Large intestine (tissue), 3 donors: ENCODE results near the gene MIEF2. TPM values are rescaled to one million over a fixed set of nuclear protein-coding genes. Genes with fewer than 3 reads are reported as not detected.

ENCODE experiments used
- DNase-seq, 2 donors: peaks; one replicate each; pipeline versions ENCODE4 v3.0.0 to v3.0.0-alpha.2; 2013
- H3K27ac ChIP-seq: one replicate; pipeline ENCODE4 v1.5.1; 2013; ENCODE audit warnings: low read length
- H3K27me3 ChIP-seq: 2 replicates; pipeline ENCODE4 v1.6.1; 2013; ENCODE audit warnings: low read length; ENCODE audit not compliant: control insufficient read depth, insufficient read depth
- H3K36me3 ChIP-seq: 2 replicates; pipeline ENCODE4 v1.6.1; 2013; ENCODE audit warnings: low read length; ENCODE audit not compliant: control insufficient read depth, insufficient read depth
- H3K4me1 ChIP-seq: one replicate; pipeline ENCODE4 v1.6.1; 2013; ENCODE audit warnings: low read length; ENCODE audit not compliant: control insufficient read depth, insufficient read depth
- H3K4me3 ChIP-seq: one replicate; pipeline ENCODE4 v1.5.1; 2013; ENCODE audit warnings: low read length
- H3K9me3 ChIP-seq: one replicate; pipeline ENCODE4 v1.6.1; 2013; ENCODE audit warnings: mild to moderate bottlenecking, low read depth, low read length, moderate library complexity; ENCODE audit not compliant: control insufficient read depth
- WGBS: methylation state at CpG from one replicate; pipeline ENCODE4 v1.1.5; 2013; ENCODE audit warnings: low lambda C conversion rate; ENCODE audit not compliant: insufficient coverage; 5-methylcytosine and 5-hydroxymethylcytosine counted together
- polyA plus RNA-seq: library from polyadenylated mRNA; unstranded; fragments of 120-200 nt; gene quantifications from one replicate; pipeline ENCODE4 v1.2.1, GENCODE V29; 2013

Gene MIEF2
- polyA plus RNA-seq, 1 donor, result 10.7 TPM

DNA sequence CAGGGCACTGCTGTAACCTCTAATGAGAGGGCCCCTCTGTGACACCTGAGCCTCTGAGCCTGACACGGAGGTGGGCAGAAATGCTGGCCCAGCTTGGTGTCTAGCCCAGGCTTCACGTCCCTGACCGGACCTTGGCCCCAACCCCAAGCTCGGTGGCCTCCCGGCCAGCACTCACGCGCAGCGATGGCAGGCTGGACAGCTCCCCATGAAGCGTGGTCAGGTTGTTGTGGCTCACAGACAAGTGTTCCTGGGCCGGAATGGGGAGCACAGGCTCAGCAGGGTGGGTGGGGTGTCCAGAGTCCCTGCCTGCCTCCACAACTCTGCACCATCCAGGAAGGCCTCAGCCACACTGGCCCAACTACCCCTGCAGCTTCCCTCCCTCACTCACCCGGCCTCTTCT, 4.1 kb upstream of the MIEF2 start:
- no CpG with 5 or more reads among the region's 11 CpGs for WGBS
- no peaks in the 10 kb centered on the region for H3K9me3 ChIP-seq
- peaks cover 25% of the 10 kb centered on the region for H3K4me1 ChIP-seq
- H3K4me3 ChIP-seq, result no peak overlapping the region
- H3K27me3 ChIP-seq, result no peaks in the 10 kb centered on the region
- DNase-seq, result no peak
- H3K27ac ChIP-seq, result no peak overlapping the region
- H3K36me3 ChIP-seq, result peaks cover 52% of the 10 kb centered on the region

DNA sequence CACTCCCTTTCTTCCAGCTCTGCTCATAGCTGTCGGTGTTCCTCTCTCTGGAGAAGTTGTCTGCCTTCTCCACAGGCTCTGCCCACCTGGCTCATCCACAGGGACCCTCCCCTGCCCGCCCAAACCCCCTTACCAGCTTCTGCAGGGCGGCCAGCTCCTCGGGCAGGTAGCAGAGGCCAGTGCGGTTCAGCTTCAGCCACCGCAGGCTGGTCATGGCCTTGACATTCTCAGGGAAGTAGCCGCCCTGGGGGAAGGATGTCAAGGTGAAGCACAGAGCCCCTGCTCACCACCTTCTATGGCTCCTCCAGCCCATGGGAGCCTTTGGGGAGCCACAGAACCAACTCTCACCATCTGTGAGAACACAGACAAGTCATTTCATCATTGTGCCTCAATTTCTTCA, 3.7 kb upstream of the MIEF2 start:
- Histone ChIP-seq H3K27me3 (no peaks in the 10 kb centered on the region), H3K4me3 (no peak overlapping the region), H3K27ac (no peak overlapping the region), H3K4me1 (peaks cover 29% of the 10 kb centered on the region), H3K36me3 (peaks cover 48% of the 10 kb centered on the region), H3K9me3 (no peaks in the 10 kb centered on the region)
- no CpG with 5 or more reads among the region's 7 CpGs for WGBS
- no peak for DNase-seq

DNA sequence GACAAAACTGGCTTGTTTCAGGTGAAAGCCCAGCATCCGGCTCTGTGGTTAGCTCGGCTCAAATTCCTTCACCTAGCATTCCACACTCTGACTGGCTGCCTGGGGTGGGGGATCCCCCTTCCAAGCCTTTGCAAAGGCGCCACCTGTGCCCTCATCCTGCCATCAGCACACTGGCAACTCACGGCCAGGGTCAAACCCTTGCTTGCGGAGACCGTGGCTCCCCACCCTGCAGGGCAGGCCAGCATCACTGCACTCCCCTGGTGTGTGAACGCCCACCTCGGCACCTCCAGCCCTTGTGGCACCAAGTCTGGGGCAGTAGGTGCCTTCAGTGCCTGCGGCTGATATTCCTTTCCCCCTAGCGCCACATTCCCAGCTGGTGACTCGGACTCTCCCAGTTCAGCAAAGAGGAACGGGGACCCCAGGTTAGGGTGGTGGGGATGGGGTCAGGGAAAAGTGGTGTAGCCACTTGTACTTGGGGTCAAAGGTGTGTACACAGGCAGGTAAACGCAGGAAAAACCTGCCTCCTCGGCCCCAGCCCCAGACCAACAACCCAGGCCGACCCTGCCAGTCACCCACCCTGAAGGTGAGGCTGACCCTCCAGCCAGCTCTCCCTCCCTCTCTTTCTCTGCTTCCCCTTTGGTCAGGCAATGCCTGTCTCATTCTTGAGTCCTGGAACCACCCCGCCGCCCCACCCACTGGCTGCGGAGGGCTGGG, 3.0 kb upstream of the MIEF2 start:
- Histone ChIP-seq H3K36me3 (peaks cover 41% of the 10 kb centered on the region), H3K4me1 (peaks cover 35% of the 10 kb centered on the region), H3K27ac (peak overlapping the region; percentile 62), H3K27me3 (no peaks in the 10 kb centered on the region), H3K9me3 (no peaks in the 10 kb centered on the region), H3K4me3 (peak overlapping the region; percentile 65)
- DNase-seq, result no peak
- WGBS, result no CpG with 5 or more reads among the region's 18 CpGs

DNA sequence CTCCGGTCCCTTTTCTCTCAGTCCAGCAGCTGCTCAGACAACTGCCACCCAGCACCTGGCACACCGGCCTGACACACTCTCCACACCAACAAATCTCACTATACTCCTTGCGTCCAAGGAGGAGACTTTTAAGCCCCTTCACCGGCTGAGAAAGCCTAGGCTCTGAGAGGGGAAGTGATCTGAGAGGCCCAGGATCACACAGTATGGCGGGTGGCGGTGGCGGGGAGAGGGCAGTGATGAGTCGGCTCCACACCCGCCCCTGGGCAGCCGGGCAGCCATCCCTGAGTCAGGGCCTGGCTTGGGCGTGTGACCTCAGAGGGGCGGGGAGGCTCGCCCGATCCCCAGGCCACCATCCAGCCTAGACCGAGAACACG, 2.5 kb upstream of the MIEF2 start:
- no CpG with 5 or more reads among the region's 16 CpGs for WGBS
- H3K4me1 ChIP-seq, result peaks cover 36% of the 10 kb centered on the region
- H3K27ac ChIP-seq, result peak overlapping the region; percentile 62
- peak in 1 of 2 donors; percentile 65 for DNase-seq
- peak overlapping the region; percentile 65 for H3K4me3 ChIP-seq
- no peaks in the 10 kb centered on the region for H3K9me3 ChIP-seq
- H3K36me3 ChIP-seq, result peaks cover 41% of the 10 kb centered on the region
- no peaks in the 10 kb centered on the region for H3K27me3 ChIP-seq

DNA sequence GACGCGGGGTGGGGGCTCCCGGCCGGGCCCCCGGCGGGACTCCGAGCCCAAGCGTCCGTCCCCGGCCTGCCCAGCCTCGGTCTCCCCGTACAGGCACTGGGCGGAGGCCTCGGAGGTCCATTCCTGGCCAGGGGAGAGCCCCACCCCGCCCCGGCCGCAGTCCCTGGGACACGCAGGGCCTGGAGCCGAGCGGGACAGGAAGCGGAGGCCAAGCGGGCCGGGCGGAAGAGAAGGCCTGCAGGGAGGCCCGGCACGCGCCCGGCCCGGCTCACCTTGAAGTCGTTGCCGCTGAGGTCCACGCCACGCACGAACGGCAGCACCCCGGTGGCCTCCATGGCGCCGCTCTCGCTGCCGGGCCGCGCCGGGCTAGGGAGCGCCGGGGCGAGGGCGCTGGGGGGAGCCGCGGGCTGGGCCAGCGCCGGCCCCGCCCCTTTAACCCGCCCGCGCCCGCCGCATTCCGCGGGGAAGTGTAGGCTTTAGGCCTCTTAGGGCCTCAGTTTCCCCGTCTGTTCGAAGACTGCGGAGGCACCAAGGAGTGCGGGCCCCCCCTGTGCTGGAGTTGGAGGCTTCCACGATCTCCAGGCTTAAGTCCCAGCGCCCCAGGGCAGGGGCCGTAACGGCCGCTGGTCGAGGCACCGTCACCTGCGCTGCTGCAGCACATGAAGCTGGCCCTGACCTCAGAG, 2.0 kb upstream of the MIEF2 start, which contains the start of gene FLII:
FLII (minus strand) TSS at position 383 of the 683 bp plus-strand sequence; CDS start at position 335, 48 bp downstream.
- DNase-seq, result peak in 1 of 2 donors; percentile 71
- peaks cover 41% of the 10 kb centered on the region for H3K36me3 ChIP-seq
- H3K27ac ChIP-seq, result peak within 1 kb of the TSS; percentile 71
- no CpG with 5 or more reads among the region's 71 CpGs for WGBS
- H3K9me3 ChIP-seq, result no peaks in the 10 kb centered on the region
- peak within 1 kb of the TSS; percentile 65 for H3K4me3 ChIP-seq
- H3K4me1 ChIP-seq, result peaks cover 36% of the 10 kb centered on the region
- no peaks in the 10 kb centered on the region for H3K27me3 ChIP-seq

DNA sequence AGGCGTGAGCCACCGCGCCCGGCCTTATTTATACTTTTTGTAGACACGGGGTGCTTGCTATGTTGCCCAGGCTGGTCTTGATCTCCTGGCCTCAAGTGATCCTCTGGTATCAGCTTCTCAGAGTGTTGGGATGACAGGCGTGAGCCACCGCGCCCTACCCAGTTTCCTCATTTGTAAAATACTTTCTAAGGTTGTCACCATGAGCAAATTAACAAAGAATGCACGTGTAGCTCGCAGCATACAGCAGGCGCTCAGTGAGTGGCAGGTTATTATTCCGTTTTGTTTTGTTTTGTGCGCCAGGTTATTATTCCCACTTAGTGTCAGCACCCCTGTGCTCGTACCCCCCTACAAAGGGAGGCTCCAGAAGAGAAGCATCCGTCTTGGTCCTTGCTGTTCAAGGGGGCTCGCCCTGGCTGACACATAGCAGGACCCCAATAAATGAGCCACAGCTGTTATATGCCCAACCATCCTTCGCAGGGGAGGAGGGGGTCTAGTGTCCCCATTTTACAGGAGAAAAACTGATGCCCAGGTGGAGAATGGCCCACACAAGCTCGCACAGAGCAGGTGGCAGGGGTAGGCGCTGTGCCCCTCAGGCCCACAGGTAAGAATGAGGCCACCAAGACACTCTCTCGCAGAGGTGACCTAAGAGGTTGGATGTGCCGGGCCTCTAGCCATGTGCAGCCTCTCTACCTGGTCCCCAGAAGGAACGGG, 686 bp upstream of the MIEF2 start:
- no peaks in the 10 kb centered on the region for H3K9me3 ChIP-seq
- peak in 1 of 2 donors; percentile 14 for DNase-seq
- H3K36me3 ChIP-seq, result peaks cover 41% of the 10 kb centered on the region
- no peaks in the 10 kb centered on the region for H3K27me3 ChIP-seq
- peak overlapping the region; percentile 92 for H3K4me3 ChIP-seq
- WGBS, result 93% methylated on average over 3 of the region's 22 CpGs
- peak overlapping the region; percentile 76 for H3K27ac ChIP-seq
- peaks cover 36% of the 10 kb centered on the region for H3K4me1 ChIP-seq

DNA sequence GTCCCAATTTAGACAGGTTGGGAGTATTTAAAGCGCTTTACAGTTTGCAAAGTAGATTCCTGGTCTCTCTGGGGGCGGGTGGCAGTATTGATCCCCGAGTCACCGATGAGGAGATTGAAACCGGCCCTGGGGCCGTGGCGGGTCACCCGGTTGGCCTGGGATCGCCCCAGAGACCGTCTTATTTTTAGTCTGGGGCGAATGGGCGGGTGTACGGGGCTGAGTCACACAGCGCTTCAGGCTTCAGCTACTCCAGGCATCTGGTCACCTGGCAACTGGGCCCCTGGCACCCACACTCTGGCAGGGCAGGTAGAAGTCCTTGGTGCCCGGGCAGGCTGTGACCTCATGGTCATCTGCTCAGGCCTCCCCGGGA, 669 bp downstream of the MIEF2 start:
- peak; percentile 35 to 55 for DNase-seq
- peaks cover 36% of the 10 kb centered on the region for H3K4me1 ChIP-seq

DNA sequence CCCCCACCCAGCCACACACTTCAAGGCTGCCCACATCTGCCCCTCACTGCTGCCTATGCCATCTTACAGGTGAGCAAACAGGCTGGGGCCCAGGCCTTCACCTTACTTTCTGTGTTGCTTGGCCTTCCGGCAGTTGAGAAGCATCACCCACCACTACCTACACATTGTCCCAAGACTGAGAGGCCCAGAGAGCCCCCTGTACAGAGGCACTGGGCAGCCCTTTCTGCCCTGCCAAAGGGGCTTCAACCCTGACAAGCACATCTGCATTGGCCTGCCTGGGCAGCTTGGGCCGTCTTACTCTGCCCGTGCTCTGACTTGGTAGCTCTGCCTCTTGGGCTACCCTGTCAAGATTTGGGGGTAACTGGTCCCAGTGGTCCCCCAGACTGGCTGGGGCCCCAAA, 1.2 kb downstream of the MIEF2 start:
- DNase-seq, result peak in 1 of 2 donors; percentile 20
- peaks cover 35% of the 10 kb centered on the region for H3K36me3 ChIP-seq
- H3K4me1 ChIP-seq, result peaks cover 34% of the 10 kb centered on the region
- peak overlapping the region; percentile 92 for H3K4me3 ChIP-seq
- no peaks in the 10 kb centered on the region for H3K9me3 ChIP-seq
- H3K27ac ChIP-seq, result no peak overlapping the region
- H3K27me3 ChIP-seq, result no peaks in the 10 kb centered on the region
- WGBS, result no CpG with 5 or more reads among the region's 3 CpGs

More for the DNA sequence above, 669 bp downstream of the MIEF2 start:
- Histone ChIP-seq H3K27me3 (no peaks in the 10 kb centered on the region), H3K27ac (peak overlapping the region; percentile 76), H3K36me3 (peaks cover 37% of the 10 kb centered on the region), H3K4me3 (peak overlapping the region; percentile 92), H3K9me3 (no peaks in the 10 kb centered on the region)
- WGBS, result no CpG with 5 or more reads among the region's 16 CpGs

DNA sequence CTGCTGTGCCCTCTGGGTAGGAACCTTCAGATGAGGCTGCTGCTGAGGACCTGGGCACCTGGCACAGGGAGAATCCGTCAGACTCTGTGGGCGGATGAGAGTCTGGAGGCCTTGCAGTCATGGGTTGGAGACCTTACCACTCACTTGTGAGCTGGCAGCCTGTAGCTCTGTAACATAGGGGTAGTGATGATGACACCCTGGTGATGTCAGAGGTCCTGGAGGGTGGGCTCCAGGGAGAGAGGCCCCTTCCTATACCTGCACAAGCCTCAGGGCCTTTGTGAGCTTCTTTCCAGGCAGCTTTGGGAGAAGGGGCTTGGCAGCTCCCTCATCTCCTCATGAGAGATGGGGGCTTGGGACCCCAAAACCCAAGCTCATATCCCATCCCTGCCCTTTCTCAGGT, 1.6 kb downstream of the MIEF2 start:
- no peak for DNase-seq
- no CpG with 5 or more reads among the region's 2 CpGs for WGBS
- Histone ChIP-seq H3K4me3 (no peak overlapping the region), H3K9me3 (no peaks in the 10 kb centered on the region), H3K4me1 (peaks cover 30% of the 10 kb centered on the region), H3K27me3 (no peaks in the 10 kb centered on the region), H3K27ac (no peak overlapping the region), H3K36me3 (peaks cover 34% of the 10 kb centered on the region)

DNA sequence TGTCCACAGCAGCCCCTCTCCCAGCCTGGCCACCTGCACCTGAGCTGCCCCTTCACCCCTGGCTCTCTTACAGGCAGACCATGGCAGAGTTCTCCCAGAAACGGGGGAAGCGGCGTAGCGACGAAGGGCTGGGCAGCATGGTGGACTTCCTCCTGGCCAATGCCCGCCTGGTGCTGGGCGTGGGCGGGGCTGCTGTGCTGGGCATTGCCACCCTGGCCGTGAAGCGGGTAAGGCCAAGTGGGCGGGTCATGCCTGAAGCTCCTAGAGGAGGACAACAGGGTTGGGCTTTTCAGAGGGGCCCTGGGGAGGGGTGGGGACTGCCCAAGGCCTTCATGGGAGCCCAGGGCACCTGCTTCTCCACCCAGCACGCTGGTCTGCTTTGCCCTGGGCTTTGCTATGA, 2.2 kb downstream of the MIEF2 start:
- Histone ChIP-seq H3K27me3 (no peaks in the 10 kb centered on the region), H3K36me3 (peaks cover 34% of the 10 kb centered on the region), H3K4me3 (no peak overlapping the region), H3K9me3 (no peaks in the 10 kb centered on the region), H3K4me1 (peaks cover 25% of the 10 kb centered on the region), H3K27ac (no peak overlapping the region)
- no CpG with 5 or more reads among the region's 12 CpGs for WGBS
- DNase-seq, result no peak
